OCI-LY1 (cell line): ENCODE measurements around the gene PTPRD.

Experiments used
- EZH2 ChIP-seq: fragments of 200-600 bp; sonication (generic), shearing (Covaris generic); IDR thresholded peaks from 2 replicates; pipeline ENCODE4 v1.8.0; 2017; ENCODE audit warnings: borderline replicate concordance, mixed run types, mild to moderate bottlenecking, antibody characterized with exemption, low read length, moderate library complexity, mixed read lengths
- TF ChIP-seq, protein P1 (sequence below): fragments of 200-600 bp; sonication (generic), shearing (Covaris generic); IDR thresholded peaks from 2 replicates; pipeline ENCODE4 v1.5.1; 2017; ENCODE audit warnings: mild to moderate bottlenecking, antibody characterized with exemption, low read length, moderate library complexity, mixed read lengths

DNA sequence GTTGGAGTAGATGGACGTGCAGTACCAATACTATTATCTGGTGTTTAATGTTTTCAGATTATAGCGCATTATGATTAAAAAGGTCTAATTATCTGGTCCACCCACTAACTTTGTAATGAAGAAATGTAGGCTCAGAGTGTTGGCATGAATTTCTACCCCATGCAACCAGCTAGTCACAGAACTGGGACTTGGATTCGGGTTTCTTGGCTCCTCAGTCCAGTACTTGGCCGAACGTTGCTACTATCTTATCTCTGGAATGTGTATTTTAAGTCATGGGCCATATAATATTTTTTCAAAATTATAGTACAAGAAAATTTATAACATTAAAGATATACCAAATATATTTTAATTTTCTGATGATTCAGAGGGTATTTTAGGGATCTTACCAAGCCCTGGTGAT lies 2155.7 kb downstream of the PTPRD start:
- TF ChIP-seq, protein P1, sequence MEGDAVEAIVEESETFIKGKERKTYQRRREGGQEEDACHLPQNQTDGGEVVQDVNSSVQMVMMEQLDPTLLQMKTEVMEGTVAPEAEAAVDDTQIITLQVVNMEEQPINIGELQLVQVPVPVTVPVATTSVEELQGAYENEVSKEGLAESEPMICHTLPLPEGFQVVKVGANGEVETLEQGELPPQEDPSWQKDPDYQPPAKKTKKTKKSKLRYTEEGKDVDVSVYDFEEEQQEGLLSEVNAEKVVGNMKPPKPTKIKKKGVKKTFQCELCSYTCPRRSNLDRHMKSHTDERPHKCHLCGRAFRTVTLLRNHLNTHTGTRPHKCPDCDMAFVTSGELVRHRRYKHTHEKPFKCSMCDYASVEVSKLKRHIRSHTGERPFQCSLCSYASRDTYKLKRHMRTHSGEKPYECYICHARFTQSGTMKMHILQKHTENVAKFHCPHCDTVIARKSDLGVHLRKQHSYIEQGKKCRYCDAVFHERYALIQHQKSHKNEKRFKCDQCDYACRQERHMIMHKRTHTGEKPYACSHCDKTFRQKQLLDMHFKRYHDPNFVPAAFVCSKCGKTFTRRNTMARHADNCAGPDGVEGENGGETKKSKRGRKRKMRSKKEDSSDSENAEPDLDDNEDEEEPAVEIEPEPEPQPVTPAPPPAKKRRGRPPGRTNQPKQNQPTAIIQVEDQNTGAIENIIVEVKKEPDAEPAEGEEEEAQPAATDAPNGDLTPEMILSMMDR: no peak
- no peak for TF ChIP-seq EZH2
